SW480 (cell line): Measurements from ENCODE around the gene DIO1.
A peak's percentile ranks its signal among the peaks of the same experiment; 100 is the strongest.

Source experiments
- DNase-seq: peaks from one replicate; pipeline ENCODE4 v3.0.0-alpha.2; 2016; ENCODE audit warnings: low spot score

DIO1 gene

GRCh38 chr1:53894644-53895043, 657 bp downstream of the DIO1 start:
- DNase-seq, result no peak

GRCh38 chr1:53895421-53895820, 1.4 kb downstream of the DIO1 start:
- no peak for DNase-seq

GRCh38 chr1:53896635-53897229, 2.7 kb downstream of the DIO1 start:
- DNase-seq, result no peak

GRCh38 chr1:53899206-53899628, 5.2 kb downstream of the DIO1 start:
- no peak for DNase-seq

- DNase-seq, result no peak
Observed at GRCh38 chr1:53899708-53900107, 5.7 kb downstream of the DIO1 start.

GRCh38 chr1:53902235-53903138, 8.5 kb downstream of the DIO1 start:
- no peak for DNase-seq

GRCh38 chr1:53905509-53905908, 11.5 kb downstream of the DIO1 start:
- DNase-seq, result no peak

- no peak for DNase-seq
Observed at GRCh38 chr1:53906121-53906520, 12.1 kb downstream of the DIO1 start.

GRCh38 chr1:53909946-53910345, 16.0 kb downstream of the DIO1 start:
- no peak for DNase-seq

- DNase-seq, result no peak
Observed at GRCh38 chr1:53911442-53911841, 17.5 kb downstream of the DIO1 start.

- DNase-seq, result no peak
Observed at GRCh38 chr1:53913352-53914033, 19.5 kb downstream of the DIO1 start.

- no peak for DNase-seq
Observed at GRCh38 chr1:53918343-53918742, 24.4 kb downstream of the DIO1 start.

GRCh38 chr1:53919675-53920066, 25.7 kb downstream of the DIO1 start:
- DNase-seq, result peak; percentile 21

GRCh38 chr1:53927376-53927881, 33.4 kb downstream of the DIO1 start:
- no peak for DNase-seq

- no peak for DNase-seq
Observed at GRCh38 chr1:53929246-53929960, 35.4 kb downstream of the DIO1 start.

- no peak for DNase-seq
Observed at GRCh38 chr1:53930932-53931331, 36.9 kb downstream of the DIO1 start.

- no peak for DNase-seq
Observed at GRCh38 chr1:53931523-53931922, 37.5 kb downstream of the DIO1 start.

- no peak for DNase-seq
Observed at GRCh38 chr1:53934170-53934765, 40.3 kb downstream of the DIO1 start.

- DNase-seq, result no peak
Observed at GRCh38 chr1:53936430-53936829, 42.4 kb downstream of the DIO1 start.

- no peak for DNase-seq
Observed at GRCh38 chr1:53938136-53938830, 44.3 kb downstream of the DIO1 start.
